HepG2 (cell line): ENCODE measurements around the gene CDC14B.

Experiments used
- CREB1 ChIP-seq, 2 experiments: fragments of 450-650 bp in 1 of 2; IDR thresholded peaks; 2 replicates each; pipeline ENCODE4 v1.6.1; 2016 to 2017; ENCODE audit warnings: control low read depth in 1 of 2, mild to moderate bottlenecking in 1 of 2, missing compliant biosample characterization in 1 of 2, missing genetic modification characterization in 1 of 2
- HMG20A ChIP-seq: IDR thresholded peaks from 2 replicates; pipeline ENCODE4 v1.6.1; 2016; ENCODE audit warnings: borderline replicate concordance
- POLR2A ChIP-seq, 2 experiments: IDR thresholded peaks; 2 replicates each; pipeline ENCODE4 v1.6.1; 2011; ENCODE audit warnings: low read depth in 2 of 2, low read length in 2 of 2, mild to moderate bottlenecking in 1 of 2, moderate library complexity in 1 of 2; ENCODE audit not compliant: insufficient read depth in 1 of 2
- RAD51 ChIP-seq: fragments of 450-650 bp; IDR thresholded peaks from 2 replicates; pipeline ENCODE4 v1.6.1; 2016; ENCODE audit warnings: borderline replicate concordance
- RFX1 ChIP-seq: fragments of 450-650 bp; IDR thresholded peaks from 2 replicates; pipeline ENCODE4 v1.6.1; 2017
- SMC3 ChIP-seq: IDR thresholded peaks from 2 replicates; pipeline ENCODE4 v1.6.1; 2011; ENCODE audit warnings: low read length, improper control_type of control experiment
- TAF1 ChIP-seq: sonication (generic); formaldehyde crosslinking; IDR thresholded peaks from 2 replicates; pipeline ENCODE4 v1.4.0; 2020; ENCODE audit warnings: missing genetic modification reagents
- ZNF430 ChIP-seq: sonication (generic); formaldehyde crosslinking; IDR thresholded peaks from 2 replicates; pipeline ENCODE4 v1.9.0; 2021; ENCODE audit warnings: mild to moderate bottlenecking, missing genetic modification reagents
- TF ChIP-seq, protein P1 (sequence below): sonication (generic); formaldehyde crosslinking; IDR thresholded peaks from 2 replicates; pipeline ENCODE4 v1.5.0; 2020; ENCODE audit warnings: mild to moderate bottlenecking, missing genetic modification reagents, moderate library complexity
- TF ChIP-seq, protein P2 (sequence below): IDR thresholded peaks from 2 replicates; pipeline ENCODE4 v1.6.1; 2012; ENCODE audit warnings: inconsistent platforms

DNA sequence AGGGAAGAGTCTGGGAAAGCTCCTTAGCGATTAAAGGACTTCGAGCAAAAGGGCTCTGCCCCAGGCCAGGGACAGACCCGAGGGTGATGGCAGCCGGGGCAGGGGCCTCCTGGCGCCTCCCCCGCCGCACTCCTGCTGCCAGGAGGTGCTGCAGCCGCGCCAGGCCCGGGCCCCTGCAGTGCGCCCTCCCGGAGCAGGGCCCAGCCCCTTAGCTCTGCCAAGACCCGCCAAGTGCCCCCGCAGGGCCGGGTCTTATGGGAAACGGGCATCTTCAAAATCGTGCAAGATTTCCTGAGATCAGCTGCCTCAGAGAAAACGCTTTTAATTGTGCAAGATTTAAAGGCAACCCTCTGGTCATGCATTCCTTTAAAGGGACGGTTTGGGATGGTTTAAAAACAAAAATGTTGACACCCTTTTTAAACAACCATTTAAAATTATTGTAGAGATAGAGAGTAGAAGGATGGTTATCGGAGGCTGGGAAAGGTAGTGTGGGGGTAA, 52.4 kb downstream of the CDC14B start:
- TF ChIP-seq, protein P1, sequence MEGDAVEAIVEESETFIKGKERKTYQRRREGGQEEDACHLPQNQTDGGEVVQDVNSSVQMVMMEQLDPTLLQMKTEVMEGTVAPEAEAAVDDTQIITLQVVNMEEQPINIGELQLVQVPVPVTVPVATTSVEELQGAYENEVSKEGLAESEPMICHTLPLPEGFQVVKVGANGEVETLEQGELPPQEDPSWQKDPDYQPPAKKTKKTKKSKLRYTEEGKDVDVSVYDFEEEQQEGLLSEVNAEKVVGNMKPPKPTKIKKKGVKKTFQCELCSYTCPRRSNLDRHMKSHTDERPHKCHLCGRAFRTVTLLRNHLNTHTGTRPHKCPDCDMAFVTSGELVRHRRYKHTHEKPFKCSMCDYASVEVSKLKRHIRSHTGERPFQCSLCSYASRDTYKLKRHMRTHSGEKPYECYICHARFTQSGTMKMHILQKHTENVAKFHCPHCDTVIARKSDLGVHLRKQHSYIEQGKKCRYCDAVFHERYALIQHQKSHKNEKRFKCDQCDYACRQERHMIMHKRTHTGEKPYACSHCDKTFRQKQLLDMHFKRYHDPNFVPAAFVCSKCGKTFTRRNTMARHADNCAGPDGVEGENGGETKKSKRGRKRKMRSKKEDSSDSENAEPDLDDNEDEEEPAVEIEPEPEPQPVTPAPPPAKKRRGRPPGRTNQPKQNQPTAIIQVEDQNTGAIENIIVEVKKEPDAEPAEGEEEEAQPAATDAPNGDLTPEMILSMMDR (CRISPR knock-in tag) = no peak
- no peak for TF ChIP-seq ZNF430
- no peak for TF ChIP-seq HMG20A (CRISPR knock-in tag)
- no peak for TF ChIP-seq TAF1 (CRISPR knock-in tag)
- no peak for TF ChIP-seq POLR2A (IDR thresholded peaks at IDR 0.05; ENCODE audit: insufficient read depth in 1 of 2, low read depth in 2 of 2, low read length in 2 of 2)
- no peak for TF ChIP-seq RFX1
- TF ChIP-seq RAD51 = no peak
- no peak for TF ChIP-seq CREB1 (IDR thresholded peaks at IDR 0.05)
- no peak for TF ChIP-seq CREB1 (CRISPR knock-in tag; IDR thresholded peaks at IDR 0.05)
- TF ChIP-seq, protein P2, sequence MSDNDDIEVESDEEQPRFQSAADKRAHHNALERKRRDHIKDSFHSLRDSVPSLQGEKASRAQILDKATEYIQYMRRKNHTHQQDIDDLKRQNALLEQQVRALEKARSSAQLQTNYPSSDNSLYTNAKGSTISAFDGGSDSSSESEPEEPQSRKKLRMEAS = no peak
- no peak for TF ChIP-seq SMC3
